Heart left ventricle (tissue), 16 donors: Measurements from ENCODE around the gene CCNE1. TPM values are rescaled to one million over a fixed set of nuclear protein-coding genes. Genes with fewer than 3 reads are reported as not detected.

Experiments used
- ATAC-seq, 4 donors: fragments of 200-7000 bp; cut with Tn5 transposase; one replicate each; pipeline ENCODE4 v1.9.1; 2020 to 2022; ENCODE audit warnings: moderate library complexity in 4 of 4, mild to moderate bottlenecking in 3 of 4, moderate number of reproducible peaks in 1 of 4
- DNase-seq, 5 donors: peaks; one replicate each; pipeline ENCODE4 v3.0.0-alpha.2; 2020
- H3K27ac ChIP-seq, 12 donors: fragments of 200-600 bp; sonication (generic) in 4 of 12; one replicate each; pipeline versions ENCODE4 v1.5.0 to v1.8.0; 2016 to 2022; ENCODE audit warnings: mild to moderate bottlenecking in 2 of 12
- H3K27me3 ChIP-seq, 9 donors: fragments of 200-600 bp; sonication (generic) in 2 of 9; one replicate each; pipeline versions ENCODE4 v1.5.1 to v1.8.0; 2016 to 2022; ENCODE audit warnings: mild to moderate bottlenecking in 3 of 9
- H3K36me3 ChIP-seq, 9 donors: fragments of 200-600 bp; sonication (generic) in 2 of 9; one replicate each; pipeline versions ENCODE4 v1.5.0 to v1.8.0; 2018 to 2022; ENCODE audit warnings: mild to moderate bottlenecking in 2 of 9
- H3K4me1 ChIP-seq, 12 donors: fragments of 200-600 bp; sonication (generic) in 4 of 12; one replicate each; pipeline versions ENCODE4 v1.5.0 to v1.8.0; 2016 to 2022; ENCODE audit warnings: mild to moderate bottlenecking in 3 of 12
- H3K4me3 ChIP-seq, 12 donors: fragments of 200-600 bp; sonication (generic) in 4 of 12; one replicate each; pipeline versions ENCODE4 v1.5.0 to v1.8.0; 2017 to 2022; ENCODE audit warnings: mild to moderate bottlenecking in 9 of 12, moderate library complexity in 4 of 12
- H3K9me3 ChIP-seq, 12 donors: fragments of 200-600 bp; sonication (generic) in 4 of 12; one replicate each; pipeline versions ENCODE4 v1.5.0 to v1.8.0; 2016 to 2022; ENCODE audit warnings: mild to moderate bottlenecking in 1 of 12
- POLR2A ChIP-seq, 2 donors: fragments of 450-650 bp; IDR thresholded peaks; one replicate each; pipeline ENCODE4 v1.6.1; 2017; ENCODE audit warnings: antibody characterized with exemption in 2 of 2, mild to moderate bottlenecking in 2 of 2, moderate library complexity in 2 of 2
- WGBS, 4 donors: extraction: QIAGEN DNeasy Blood & Tissue Kit in 2 of 4; methylation state at CpG; one replicate each; pipeline versions ENCODE4 v1.1.5 to v1.1.7; 2013 to 2018; 5-methylcytosine and 5-hydroxymethylcytosine counted together
- intact Hi-C, 10 donors: fragments of 100-400 bp; cut with DNase I; formaldehyde crosslinking; loops; one replicate each; pipeline versions ENCODE4 v1.11.1 to v1.14.2; 2022
- polyA plus RNA-seq, 2 donors: library from polyadenylated mRNA; stranded (reverse); fragments of 200-250 nt; gene quantifications; one replicate each; pipeline ENCODE4 v1.2.3, GENCODE V29; 2013
- total RNA-seq, 9 donors: library from RNA; depleted of rRNA in 2 of 9; stranded (reverse); fragments of >200 nt in 2 of 9; fragmentation: NEBNext Ultra II Directional in 3 of 9; extraction: Animal tissue kit (Norgen Biotek cat#: 25700) in 3 of 9; gene quantifications; one replicate each; pipeline versions ENCODE4 v1.1.0 to v1.2.4, GENCODE V29; 2016 to 2023
- TF ChIP-seq, protein P1 (sequence below), 12 donors: fragments of 200-600 bp; sonication (generic) in 4 of 12; IDR thresholded peaks; one replicate each; pipeline versions ENCODE4 v1.5.0 to v1.8.0; 2018 to 2022; ENCODE audit warnings: antibody characterized with exemption in 12 of 12, mild to moderate bottlenecking in 5 of 12
- donor health status: ischemic (EF 13 %, LVEDD 7.1; RV severe dilation, severe dysfunction).
- donor health status: healthy with polysubstance abuse.
- donor health status: DM: no; HTN: yes; CAD: no.
- donor health status: DM: no; HTN: no; CAD: no.
- donor health status: ischemic (EF 25% LVEDD 6.9; RV normal size, moderate dysfunction).
- donor health status: ischemic (EF 25% LVEDD 5.7; RV mildly dilated, moderate dysfunction).
- donor health status: healthy.
- donor health status: DM: yes; HTN: yes; CAD: no.
- donor health status: ischemic (EF 35%, LVEDD 5.7; RV mildly dilated, moderate dysfunction).
- donor health status: nonischemic (EF 11% LVEDD 7.7; RV severe dilation, severe dysfunction).
- donor health status: DM: yes; HTN: yes; CAD: no.
- donor health status: PGD.
- donor health status: ischemic (EF 29% LVEDD 5.4; RV normal size, mild dysfunction).
- donor health status: nonischemic (EF 23%, LVEDD 6.1; RV moderate dilation, normal function).

Gene CCNE1
- total and polyA plus RNA-seq, 11 donors: 1.3 to 5.4 (median 2.5) TPM

DNA sequence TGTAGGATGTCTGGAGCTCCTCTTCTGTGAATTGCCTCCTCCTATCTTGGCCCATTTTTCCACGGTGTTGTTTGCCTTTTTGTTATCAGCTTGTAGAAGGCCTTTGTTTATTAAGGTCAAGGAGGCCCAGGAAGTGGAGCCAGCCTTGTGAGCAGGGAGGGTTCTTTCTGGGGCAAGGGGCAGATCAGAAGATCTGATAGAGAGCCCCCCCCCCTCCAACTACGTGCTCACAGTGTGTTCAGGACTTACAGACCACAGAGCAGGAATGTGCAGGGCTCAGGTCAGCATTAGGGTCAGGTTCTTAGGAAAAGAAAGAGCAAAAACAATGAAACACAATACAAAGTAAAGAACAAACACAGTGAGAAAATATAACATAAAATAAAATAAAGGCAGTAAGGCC, 59.4 kb downstream of the CCNE1 start:
- no peak overlapping the region for H3K4me3 ChIP-seq
- H3K27me3 ChIP-seq: peaks cover 0 to 33% (median 19%) of the 10 kb centered on the region in 9 donors
- H3K4me1 ChIP-seq: peaks cover 0 to 29% (median 12%) of the 10 kb centered on the region in 12 donors
- peaks cover 0 to 16% (median 1%) of the 10 kb centered on the region in 12 donors for H3K9me3 ChIP-seq
- ATAC-seq (no peak), DNase-seq (no peak)
- 28 to 49% (median 36%) methylated on average over 2 of the region's 2 CpGs for WGBS, 4 donors
- H3K27ac ChIP-seq: no peak overlapping the region
- H3K36me3 ChIP-seq: no peaks in the 10 kb centered on the region
- intact Hi-C loops: loop anchor here in 7 of 10 donors (5.0 to 10.0 kb wide), 6 partner anchors 99 to 784 kb away; partner anchors contain the start of gene POP4 (in 1 of the 7)
- TF ChIP-seq, protein P1, sequence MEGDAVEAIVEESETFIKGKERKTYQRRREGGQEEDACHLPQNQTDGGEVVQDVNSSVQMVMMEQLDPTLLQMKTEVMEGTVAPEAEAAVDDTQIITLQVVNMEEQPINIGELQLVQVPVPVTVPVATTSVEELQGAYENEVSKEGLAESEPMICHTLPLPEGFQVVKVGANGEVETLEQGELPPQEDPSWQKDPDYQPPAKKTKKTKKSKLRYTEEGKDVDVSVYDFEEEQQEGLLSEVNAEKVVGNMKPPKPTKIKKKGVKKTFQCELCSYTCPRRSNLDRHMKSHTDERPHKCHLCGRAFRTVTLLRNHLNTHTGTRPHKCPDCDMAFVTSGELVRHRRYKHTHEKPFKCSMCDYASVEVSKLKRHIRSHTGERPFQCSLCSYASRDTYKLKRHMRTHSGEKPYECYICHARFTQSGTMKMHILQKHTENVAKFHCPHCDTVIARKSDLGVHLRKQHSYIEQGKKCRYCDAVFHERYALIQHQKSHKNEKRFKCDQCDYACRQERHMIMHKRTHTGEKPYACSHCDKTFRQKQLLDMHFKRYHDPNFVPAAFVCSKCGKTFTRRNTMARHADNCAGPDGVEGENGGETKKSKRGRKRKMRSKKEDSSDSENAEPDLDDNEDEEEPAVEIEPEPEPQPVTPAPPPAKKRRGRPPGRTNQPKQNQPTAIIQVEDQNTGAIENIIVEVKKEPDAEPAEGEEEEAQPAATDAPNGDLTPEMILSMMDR (IDR thresholded peaks at IDR 0.05): no peak
- TF ChIP-seq POLR2A (IDR thresholded peaks at IDR 0.05): no peak

DNA sequence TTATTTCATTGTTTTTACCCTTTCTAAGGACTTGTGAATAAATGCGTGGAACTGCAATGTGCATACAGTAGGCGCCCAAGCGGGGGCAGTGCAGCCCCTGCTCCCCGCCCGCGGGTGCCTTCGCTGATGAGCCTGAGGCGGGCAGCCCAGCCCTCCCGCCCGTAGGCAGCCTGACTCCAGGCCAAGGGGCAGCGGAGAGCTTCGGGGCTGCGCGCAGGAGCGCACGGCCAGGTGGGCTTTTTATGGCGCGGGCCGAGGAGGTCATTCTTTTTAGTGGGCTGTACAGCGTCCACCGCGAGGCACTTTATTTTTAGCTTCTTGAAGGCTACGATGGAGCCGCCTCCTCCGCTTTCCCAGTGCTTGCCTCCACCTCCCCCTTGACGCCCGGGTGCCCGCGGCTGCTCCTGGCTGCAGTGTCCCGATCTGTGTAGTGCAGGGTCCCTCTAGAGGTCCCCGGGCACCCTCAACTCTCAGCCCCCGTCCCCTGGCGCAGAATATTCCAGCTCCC, 60.5 kb downstream of the CCNE1 start:
- peaks cover 0 to 11% (median 1%) of the 10 kb centered on the region in 12 donors for H3K9me3 ChIP-seq
- H3K27me3 ChIP-seq: peaks cover 0 to 30% (median 19%) of the 10 kb centered on the region in 9 donors
- no peak for TF ChIP-seq POLR2A (IDR thresholded peaks at IDR 0.05)
- TF ChIP-seq, protein P1 (IDR thresholded peaks at IDR 0.05): peak in 4 of 12 donors; percentile 21 to 34 (median 28)
- 7 to 18% (median 8%) methylated on average over 21 to 33 of the region's 33 CpGs for WGBS, 4 donors
- ATAC-seq (peak in 2 of 4 donors; percentile 29 to 60), DNase-seq (no peak)
- H3K27ac ChIP-seq: no peak overlapping the region
- intact Hi-C loops: loop anchor here in 9 of 10 donors (2.0 to 10.0 kb wide), 8 partner anchors 100 to 783 kb away; partner anchors contain the start of gene POP4 (in 1 of the 9)
- no peaks in the 10 kb centered on the region for H3K36me3 ChIP-seq
- H3K4me1 ChIP-seq: peaks cover 0 to 29% (median 12%) of the 10 kb centered on the region in 12 donors
- H3K4me3 ChIP-seq: peak overlapping the region in 1 of 12 donors; percentile 15

DNA sequence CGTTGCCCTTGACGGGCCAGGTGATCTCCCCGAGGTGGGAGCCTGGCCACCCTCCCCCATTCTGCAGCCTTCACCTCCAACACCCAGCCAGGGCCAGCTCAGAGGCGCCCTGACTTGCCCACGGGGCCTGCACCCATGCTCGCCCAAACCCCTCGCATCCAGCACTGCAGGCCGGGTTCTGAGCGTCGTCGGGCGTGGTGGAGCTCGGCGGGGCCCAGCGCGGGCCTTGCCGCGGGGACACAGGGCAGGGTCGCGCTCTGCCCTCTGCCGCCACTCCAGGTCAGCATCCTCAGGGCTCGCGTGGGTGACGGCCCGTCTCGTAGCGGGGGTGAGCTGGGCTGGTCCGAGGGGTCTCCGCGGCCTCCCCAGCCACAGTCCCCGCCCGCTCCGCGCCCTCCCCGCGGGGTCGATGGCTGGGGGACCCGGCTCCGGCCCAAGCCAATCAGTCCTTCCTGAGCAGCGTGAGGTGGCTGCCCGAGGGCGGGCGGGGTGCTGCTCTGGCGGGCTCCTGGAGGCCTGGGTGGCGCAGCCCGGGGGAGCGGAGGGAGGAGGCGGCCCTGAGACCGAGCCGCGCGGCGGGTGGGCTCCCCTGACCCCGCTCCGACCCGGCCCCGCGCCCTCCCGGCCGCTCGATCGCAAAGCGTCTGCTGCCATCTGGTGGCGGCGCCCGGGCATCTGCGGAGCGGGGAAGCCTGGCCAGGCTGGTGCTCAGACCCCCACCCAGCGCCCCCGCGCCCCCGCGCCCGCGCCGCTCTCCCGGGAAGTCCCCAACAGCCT, 61.4 kb downstream of the CCNE1 start:
- ATAC-seq: peak in 3 of 4 donors; percentile 54 to 84 (median 79)

More for the DNA sequence above, 61.4 kb downstream of the CCNE1 start:
- TF ChIP-seq POLR2A (IDR thresholded peaks at IDR 0.05): no peak
- TF ChIP-seq, protein P1 (IDR thresholded peaks at IDR 0.05): peak; percentile 68 to 95 (median 88)
- peaks cover 0 to 29% (median 12%) of the 10 kb centered on the region in 12 donors for H3K4me1 ChIP-seq
- H3K36me3 ChIP-seq: no peaks in the 10 kb centered on the region
- H3K27ac ChIP-seq: no peak overlapping the region
- H3K4me3 ChIP-seq: peak overlapping the region; percentile 21 to 59 (median 51)
- WGBS, 4 donors: 1 to 9% (median 2%) methylated on average over 9 to 77 of the region's 77 CpGs
- intact Hi-C loops: loop anchor here (1.0 to 10.0 kb wide), 12 partner anchors 101 to 782 kb away; partner anchors contain the start of gene POP4 (in 1 of the 10)
- peaks cover 0 to 34% (median 19%) of the 10 kb centered on the region in 9 donors for H3K27me3 ChIP-seq
- H3K9me3 ChIP-seq: peaks cover 0 to 2% (median 0%) of the 10 kb centered on the region in 12 donors
- DNase-seq: peak in 3 of 5 donors; percentile 49 to 80 (median 59)

Other genes starting within 250 kb of the CCNE1 start
- gene POP4, start 205.7 kb upstream of the CCNE1 start, total RNA-seq: 10 to 100 TPM; 41.2 to 69.3 (median 51.1) TPM
- 100 to 1,000 TPM in 1 of 2 donors, 10 to 100 TPM in 1; 55.1 to 157 TPM for gene POP4, start 205.7 kb upstream of the CCNE1 start, polyA plus RNA-seq
- gene PLEKHF1, start 146.5 kb upstream of the CCNE1 start, total RNA-seq: 10 to 100 TPM in 8 of 9 donors, 1 to 10 TPM in 1; 7.8 to 46.1 (median 17.5) TPM
- 10 to 100 TPM; 38.6 to 42.0 TPM for gene PLEKHF1, start 146.5 kb upstream of the CCNE1 start, polyA plus RNA-seq
- 10 to 100 TPM; 35.7 to 80.3 (median 49.2) TPM for gene C19orf12, start 96.7 kb upstream of the CCNE1 start, total RNA-seq
- gene C19orf12, start 96.7 kb upstream of the CCNE1 start, polyA plus RNA-seq: 10 to 100 TPM; 34.0 to 47.1 TPM
- gene URI1, start 130.2 kb downstream of the CCNE1 start, total RNA-seq: 10 to 100 TPM; 24.4 to 53.7 (median 44.2) TPM
- gene URI1, start 130.2 kb downstream of the CCNE1 start, polyA plus RNA-seq: 10 to 100 TPM; 10.9 to 41.5 TPM